GM12891 (cell line): Measurements from ENCODE around the gene CCDC170.

ENCODE experiments used
- POLR2A ChIP-seq: IDR thresholded peaks from 2 replicates; pipeline ENCODE4 v1.6.1; 2011; ENCODE audit warnings: low read depth, low read length, control low read depth
- POLR2AphosphoS5 ChIP-seq: IDR thresholded peaks from 2 replicates; pipeline ENCODE4 v1.6.1; 2011; ENCODE audit warnings: low read depth, low read length, control low read depth
- TAF1 ChIP-seq: IDR thresholded peaks from 2 replicates; pipeline ENCODE4 v1.6.1; 2011; ENCODE audit warnings: low read depth, low read length, control low read depth

DNA sequence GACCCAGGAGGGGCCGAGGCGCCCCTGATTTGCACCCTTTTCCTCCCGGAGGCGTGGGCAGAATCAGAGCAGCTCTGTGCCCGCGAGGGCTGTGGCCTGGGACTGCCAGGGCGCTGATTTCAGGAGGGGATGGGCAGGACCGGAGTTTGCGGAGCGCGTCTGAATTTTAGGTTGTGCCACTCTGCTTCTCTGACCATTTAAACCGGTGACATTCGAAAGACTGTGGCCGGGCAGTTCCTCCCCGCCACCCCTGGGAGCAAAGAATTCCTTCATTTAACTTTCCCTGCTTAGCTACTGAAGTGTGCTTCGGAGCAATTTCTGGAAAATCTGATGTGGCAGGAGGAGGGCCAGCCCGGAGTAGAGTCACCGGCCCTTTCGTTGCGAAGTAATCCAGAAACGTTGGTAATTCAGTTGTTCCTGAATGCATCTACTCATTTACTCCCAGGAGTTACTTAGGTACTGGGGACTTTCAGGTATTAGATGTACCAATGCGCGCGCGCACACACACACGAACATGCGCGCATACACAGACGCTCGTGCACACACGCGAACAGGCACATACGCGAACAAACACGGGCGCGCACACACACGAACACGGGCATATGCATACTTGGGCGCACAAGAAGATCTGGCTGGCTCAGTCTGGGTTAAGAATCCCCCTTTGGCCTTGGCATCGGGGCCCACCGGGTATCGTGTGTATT lies 568 bp downstream of the CCDC170 start:
- no peak for TF ChIP-seq TAF1
- TF ChIP-seq POLR2AphosphoS5: no peak
- no peak for TF ChIP-seq POLR2A
